D341Med (cell line): ENCODE data around the gene TBXT.
"Not testable (repeated sequence)": the region's sequence is repeated elsewhere in the genome, so short reads cannot be mapped to it uniquely, and the experiment has no call there.

Source experiments
- DNase-seq: peaks from one replicate; pipeline ENCODE4 v3.0.0; 2012; ENCODE audit warnings: low spot score

The TBXT gene

DNA sequence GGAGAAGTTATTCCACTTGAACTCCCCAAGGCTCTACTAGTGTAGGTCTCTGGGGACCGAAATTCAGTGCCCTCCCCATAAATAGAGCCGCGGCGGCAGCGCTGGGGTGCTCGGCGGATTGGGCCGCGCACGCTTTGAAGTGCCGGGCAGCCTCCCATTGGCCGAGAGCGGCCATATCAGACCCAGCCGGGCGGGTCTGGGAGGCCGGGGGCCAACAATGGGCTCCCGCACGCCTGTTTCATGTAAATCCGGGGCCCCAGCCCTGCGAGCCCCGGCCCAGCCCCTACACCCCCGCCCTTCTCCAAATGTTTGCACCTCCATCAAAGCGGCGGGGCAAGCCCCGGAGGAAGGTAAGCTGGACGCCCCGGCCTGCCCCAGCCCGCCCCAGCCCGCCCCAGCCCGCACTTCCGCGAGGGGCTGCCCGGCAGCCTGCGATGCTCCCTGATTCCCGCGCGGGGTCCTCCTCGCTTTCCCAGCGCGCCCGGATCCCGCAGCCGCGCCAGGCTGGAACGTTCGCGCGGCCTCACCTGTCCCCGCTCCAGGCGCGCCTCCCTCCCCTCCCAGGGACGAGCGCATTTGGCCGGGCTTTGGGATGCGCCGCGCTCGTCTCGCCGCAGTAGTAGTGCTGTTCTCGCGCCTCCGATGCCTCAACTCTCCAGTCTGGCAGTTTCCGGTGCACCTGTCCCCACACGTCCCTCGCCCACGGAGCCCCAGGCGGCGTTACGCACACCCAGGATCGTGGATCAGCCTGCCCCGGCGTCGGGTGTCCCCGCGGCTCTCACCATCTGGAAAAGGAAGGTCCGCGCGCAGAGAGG lies at the start of gene TBXT:
TSS of gene TBXT (minus strand) at position 51 of the 815 bp plus-strand sequence. CDS start 260 bp downstream, outside the sequence.
- DNase-seq: peak; percentile 39

- no peak for DNase-seq
These were observed 39.6 kb upstream of the TBXT start for GRCh38 chr6:166207284-166207561.

GRCh38 chr6:166206510-166207283 lies 39.0 kb upstream of the TBXT start:
- DNase-seq: no peak

GRCh38 chr6:166206066-166206465 lies 38.4 kb upstream of the TBXT start:
- DNase-seq: no peak

DNA sequence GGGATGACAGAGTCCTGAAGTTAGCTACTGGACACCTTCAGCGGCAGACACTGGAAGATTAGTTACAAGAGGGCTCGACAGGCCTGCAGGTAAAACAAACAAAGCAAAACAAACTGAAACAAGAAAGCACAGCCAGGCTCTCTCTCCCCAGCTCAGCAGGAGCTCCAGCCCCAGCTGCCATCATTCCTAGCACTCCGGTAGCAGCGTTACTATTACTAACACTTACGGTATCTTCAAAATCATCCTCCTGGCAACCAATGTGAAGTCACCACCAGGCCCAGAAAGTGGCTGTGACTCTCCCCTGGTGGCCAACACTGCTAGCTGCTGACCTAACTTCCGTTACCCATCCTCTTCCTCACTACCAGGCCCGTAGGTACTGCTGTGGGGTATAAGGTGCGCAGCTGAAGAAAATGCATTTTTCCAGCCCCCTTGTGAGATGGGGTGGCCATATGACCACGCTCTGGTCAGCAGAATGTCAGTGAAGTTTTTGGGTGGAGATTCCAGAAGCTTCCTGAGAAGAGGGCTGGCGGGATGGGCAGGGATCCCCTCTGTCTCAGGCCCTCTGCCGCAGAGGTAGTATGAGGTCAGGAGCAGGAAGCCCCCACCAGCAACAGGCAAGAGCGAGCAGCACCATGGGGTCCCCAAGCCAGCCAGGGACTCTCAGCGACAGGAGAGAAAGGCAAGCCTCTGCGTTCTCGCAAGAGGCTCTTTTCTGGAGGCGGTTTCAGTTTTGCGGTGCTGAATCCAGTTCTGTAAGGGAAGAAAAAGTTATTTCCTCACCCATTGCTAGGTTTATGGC lies 37.4 kb upstream of the TBXT start:
- DNase-seq: no peak

DNA sequence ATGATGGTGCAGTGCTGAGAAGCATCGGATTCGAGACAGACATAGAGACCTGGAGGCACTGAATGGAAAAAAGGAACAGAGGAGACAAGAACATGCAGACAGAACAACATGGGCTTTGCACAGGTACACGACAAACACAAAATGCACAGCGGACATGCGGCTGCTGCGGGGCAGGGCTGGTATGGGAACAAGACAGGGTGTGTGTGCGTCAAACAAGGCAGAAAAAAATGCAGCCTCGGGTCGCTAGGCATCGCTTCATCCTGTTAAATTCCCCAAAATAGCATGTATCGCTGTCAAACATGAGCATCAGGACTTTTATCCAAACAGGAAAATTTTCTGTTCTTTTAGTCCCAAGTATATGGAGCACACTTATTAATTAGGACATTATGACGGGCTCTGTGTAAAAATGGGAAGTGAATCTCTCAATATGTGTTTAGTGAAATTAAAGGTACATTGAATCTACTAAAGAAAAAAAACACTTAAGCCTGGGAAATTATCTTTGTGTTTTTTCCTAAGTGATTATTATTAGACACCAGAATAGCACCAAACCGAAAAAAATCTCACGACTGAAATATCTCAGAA lies 36.1 kb upstream of the TBXT start:
- DNase-seq: no peak

DNA sequence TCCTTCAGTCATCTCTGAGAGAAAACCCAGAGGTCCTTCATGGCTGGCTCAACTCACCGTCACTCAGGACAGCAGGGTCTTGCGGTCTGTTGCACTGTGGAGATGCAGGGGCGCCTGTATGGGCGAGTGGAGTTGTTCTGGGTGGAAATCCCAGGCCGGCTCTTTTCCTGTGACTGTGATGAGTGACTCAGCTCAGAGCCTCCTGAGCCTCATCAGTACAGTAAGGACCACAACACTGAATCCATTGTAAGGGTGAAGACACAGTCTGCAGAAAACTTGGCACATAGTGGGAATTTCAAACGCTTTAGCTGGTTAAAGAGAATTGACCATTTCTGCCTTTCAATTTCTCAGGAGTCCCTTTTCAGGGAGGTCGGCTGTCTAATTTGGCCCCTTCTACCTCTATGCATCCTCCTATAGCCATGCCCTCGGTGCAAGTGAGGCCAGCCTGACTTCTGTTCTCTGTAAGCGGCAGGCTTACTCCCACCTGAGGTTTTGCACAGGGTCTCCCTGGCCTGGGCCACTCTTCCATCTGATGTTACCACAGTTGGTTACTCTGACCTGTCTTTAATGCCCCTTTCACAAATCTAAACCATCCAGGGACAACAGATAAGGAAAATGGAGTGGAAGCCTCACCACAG lies 35.5 kb upstream of the TBXT start:
- DNase-seq: no peak

DNA sequence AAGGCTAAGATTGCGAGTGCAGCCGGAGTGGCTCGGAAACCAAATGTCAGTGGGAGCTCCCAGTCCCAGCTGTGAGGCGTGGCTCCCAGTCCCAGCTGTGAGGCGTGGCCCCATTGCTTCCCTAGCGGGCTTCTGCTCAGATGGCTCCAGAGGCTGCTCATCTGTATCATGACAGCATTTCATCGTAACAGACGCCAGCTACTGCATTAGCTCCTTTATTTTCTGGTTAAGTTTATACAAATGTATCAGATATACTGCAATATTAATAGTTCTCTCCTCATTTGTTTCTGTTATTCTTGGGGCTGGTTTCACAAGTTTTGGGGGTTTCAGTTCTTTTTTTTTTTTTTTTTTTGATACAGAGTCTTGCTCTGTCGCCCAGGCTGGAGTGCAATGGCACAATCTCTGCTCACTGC lies 34.7 kb upstream of the TBXT start:
- DNase-seq: no peak

DNA sequence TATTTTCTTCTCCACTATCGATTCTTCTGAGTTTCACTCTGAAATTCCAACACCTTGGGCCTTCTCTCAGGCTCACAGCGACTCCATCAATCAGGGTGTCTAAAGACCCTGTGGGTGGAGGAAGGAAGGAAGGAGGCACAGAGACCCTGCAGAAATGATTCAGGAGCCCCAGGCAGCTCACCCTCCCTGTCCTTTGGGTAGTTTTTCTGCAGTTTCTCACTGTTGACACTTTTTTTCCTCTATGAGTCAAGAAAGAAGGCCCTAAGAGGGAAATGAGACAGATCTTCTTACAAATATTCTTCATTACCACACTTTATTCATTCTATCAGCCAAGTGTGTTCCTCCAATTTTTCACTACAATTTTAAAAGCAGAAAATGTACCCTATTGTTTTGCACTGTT lies 34.2 kb upstream of the TBXT start:
- no peak for DNase-seq

DNA sequence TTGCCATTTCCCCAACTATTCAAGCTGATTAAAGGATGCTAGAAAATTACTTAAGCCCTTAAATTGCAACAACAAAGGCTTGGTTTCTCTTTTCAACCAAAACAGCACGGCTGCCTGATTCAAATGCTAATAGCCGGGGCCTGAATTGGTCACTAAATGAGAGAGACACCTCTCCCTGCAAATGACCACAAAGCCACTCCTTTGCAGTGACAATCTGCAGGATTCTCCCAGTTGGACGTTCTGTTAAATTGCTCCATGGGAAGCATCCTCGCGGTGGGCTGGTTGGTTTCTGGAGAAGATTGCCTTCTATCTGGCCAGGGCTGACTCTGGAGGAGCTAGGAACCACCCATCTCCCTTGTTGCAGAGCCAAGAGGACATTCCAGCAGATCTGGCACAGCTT lies 29.7 kb upstream of the TBXT start:
- DNase-seq: no peak

- no peak for DNase-seq
These were observed 28.2 kb upstream of the TBXT start for GRCh38 chr6:166195860-166196238.

DNA sequence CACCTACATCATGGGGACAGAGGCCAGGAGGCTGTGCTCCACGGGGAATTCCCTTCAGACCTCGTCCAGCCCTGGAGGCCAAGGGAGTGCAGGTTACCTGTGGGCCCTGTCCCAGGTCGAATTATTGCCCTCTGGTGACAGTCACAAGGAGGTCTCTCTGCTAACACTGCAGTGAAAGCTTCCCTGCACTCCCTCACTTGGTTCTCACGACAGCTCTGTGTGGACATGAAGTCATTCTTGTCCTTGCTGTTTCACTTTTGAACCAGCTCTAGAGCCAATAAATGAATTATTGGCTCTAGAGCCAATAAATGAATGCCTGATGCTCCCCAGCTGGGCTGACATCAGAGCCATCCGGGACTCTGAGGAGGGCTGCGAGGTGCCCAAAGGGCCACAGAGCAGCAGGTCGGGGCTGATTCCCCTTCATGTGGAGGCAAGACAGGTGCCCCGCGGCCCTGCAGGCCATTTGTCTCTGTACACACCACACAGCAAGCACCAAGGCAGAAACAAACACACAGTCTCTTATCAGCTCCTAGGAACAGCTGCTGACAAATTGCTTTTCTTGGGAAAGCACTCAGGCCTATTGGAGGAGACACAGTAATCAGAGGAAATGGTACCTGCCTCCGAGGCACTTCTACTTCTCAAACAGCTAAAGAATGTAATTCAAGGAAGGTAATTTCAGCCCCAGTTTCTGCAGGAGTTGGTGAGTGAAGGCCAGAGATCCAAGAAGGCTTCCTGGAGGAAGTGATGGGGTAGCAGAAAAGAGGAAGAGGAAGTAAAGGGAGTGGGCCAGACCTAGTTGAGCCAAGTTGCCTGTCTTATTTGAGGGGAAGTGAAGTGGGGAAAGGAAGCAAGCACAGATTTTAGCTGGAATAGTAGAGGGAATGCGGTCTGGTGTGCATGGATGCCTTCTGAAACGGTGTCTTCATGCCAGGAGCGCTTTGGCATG lies 27.5 kb upstream of the TBXT start:
- no peak for DNase-seq

- no peak for DNase-seq
These were observed 24.9 kb upstream of the TBXT start for GRCh38 chr6:166192557-166192956.

- DNase-seq: no peak
These were observed 24.5 kb upstream of the TBXT start for GRCh38 chr6:166192136-166192535.

- DNase-seq: no peak
These were observed 12.1 kb upstream of the TBXT start for GRCh38 chr6:166179704-166180103.

DNA sequence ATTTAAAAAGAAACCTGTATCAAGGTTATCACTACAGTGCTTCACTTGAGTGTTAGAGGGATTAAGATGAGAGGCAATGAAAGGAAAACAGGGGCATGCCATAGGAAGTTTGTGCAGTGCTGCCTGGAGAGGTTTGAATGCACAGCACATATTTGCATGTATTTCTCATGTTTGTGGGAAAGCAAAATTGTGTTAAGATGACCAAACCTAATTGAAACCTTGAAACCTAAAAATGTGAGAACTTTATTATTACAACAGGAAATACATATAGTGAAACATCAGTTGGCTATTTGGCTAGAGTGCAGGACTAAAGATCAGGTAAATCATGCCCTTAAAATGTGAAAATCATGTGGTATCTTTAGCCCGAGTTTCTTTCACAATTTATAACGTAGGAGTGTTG lies 8.5 kb upstream of the TBXT start:
- DNase-seq: no peak

DNA sequence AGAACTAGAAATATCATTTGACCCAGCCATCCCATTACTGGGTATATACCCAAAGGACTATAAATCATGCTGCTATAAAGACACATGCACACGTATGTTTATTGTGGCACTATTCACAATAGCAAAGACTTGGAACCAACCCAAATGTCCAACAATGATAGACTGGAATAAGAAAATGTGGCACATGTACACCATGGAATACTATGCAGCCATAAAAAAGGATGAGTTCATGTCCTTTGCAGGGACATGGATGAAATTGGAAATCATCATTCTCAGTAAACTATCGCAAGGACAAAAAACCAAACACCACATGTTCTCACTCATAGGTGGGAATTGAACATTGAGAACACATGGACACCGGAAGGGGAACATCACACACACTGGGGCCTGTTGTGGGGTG lies 7.4 kb upstream of the TBXT start:
- not testable (repeated sequence) for DNase-seq

- no peak for DNase-seq
These were observed 6.4 kb upstream of the TBXT start for GRCh38 chr6:166174031-166174430.

DNA sequence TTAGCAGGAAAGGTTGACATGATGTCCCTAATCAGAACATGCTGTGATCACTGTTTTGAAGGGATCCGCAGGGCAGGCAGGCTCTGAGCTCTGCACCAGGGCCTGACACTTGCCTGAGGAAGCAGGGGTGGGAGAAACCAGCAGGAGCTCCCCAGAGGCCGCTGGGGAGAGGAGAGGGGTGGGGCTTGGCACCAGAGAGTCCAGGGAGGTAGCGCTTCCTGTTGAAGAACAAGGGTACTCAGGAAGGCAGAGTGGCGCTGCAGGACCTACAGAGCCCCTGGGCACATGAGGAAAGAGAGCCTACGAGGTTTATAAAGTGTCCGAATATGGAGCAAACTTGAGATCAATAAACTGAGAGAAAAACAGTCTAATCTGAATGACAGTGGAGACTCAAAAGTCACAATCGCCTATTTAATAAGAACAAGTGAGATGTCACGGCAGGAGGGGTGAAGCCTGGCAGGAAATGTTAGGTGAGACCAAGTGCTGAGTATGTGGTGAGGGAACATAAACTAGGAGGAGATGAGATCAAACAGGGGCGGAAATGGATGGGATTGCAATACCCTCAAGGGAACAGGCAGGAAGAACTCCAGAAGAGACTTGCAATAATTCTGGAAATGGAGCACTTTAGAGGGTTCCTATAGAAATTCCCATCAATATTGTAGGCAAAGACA lies 5.8 kb upstream of the TBXT start:
- no peak for DNase-seq

DNA sequence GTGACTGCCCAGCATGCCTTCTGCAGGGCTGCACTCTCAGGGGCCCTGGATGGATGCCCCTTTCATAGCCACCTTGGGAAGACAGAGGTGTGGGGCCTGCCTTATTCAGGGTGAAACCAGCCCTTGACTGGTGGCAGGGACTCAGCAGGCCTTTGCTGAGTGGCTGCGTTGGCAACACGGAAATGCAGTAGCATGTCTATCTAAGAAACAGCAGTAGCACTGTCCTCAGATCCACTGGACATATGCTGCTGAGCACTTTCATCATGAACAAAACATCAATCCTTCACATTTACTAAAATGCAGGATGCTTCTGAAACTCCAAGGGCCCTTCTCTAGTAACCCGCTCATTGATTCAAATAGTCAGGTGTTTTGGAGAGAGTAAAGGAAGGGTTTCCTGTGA lies 4.9 kb upstream of the TBXT start:
- DNase-seq: no peak
